GM23338 (cell line): ENCODE measurements around the gene SMIM31.

Source experiments
- CREB1 ChIP-seq: fragments of 250-450 bp; sonication (Bioruptor Pico); IDR thresholded peaks from 2 replicates; pipeline ENCODE4 v1.5.0; 2020; ENCODE audit warnings: low read depth, mild to moderate bottlenecking, moderate library complexity
- CTCF ChIP-seq, 2 experiments: fragments of 200-600 bp in 1 of 2; sonication (generic) in 1 of 2; conservative IDR thresholded peaks; 2 replicates each; pipeline versions ENCODE4 v1.5.1 to v1.6.1; 2016 to 2017; ENCODE audit warnings: antibody characterized with exemption in 2 of 2, low read depth in 2 of 2, mild to moderate bottlenecking in 2 of 2, moderate library complexity in 1 of 2
- ETS1 ChIP-seq: IDR thresholded peaks from 2 replicates; pipeline ENCODE4 v1.6.1; 2016; ENCODE audit warnings: antibody characterized with exemption
- EZH2 ChIP-seq: fragments of 200-600 bp; sonication (generic); IDR thresholded peaks from one replicate; pipeline ENCODE4 v1.8.0; 2017; ENCODE audit warnings: antibody characterized with exemption, mild to moderate bottlenecking, low read depth; ENCODE audit not compliant: unreplicated experiment
- EZH2phosphoT487 ChIP-seq: fragments of 200-600 bp; sonication (generic); IDR thresholded peaks from one replicate; pipeline ENCODE4 v1.8.1; 2018; ENCODE audit warnings: antibody characterized with exemption; ENCODE audit not compliant: unreplicated experiment
- JUNB ChIP-seq: IDR thresholded peaks from one replicate; pipeline ENCODE4 v1.6.1; 2016; ENCODE audit warnings: antibody characterized with exemption; ENCODE audit not compliant: unreplicated experiment
- NANOG ChIP-seq: IDR thresholded peaks from 2 replicates; pipeline ENCODE4 v1.6.1; 2016; ENCODE audit warnings: antibody characterized with exemption, borderline replicate concordance
- POLR2AphosphoS5 ChIP-seq: IDR thresholded peaks from 2 replicates; pipeline ENCODE4 v1.6.1; 2016; ENCODE audit warnings: antibody characterized with exemption, low read depth
- REST ChIP-seq: IDR thresholded peaks from one replicate; pipeline ENCODE4 v1.6.1; 2018; ENCODE audit warnings: antibody characterized with exemption; ENCODE audit not compliant: unreplicated experiment
- STAT1 ChIP-seq: IDR thresholded peaks from one replicate; pipeline ENCODE4 v1.6.1; 2016; ENCODE audit warnings: antibody characterized with exemption; ENCODE audit not compliant: unreplicated experiment
- ZNF114 ChIP-seq: fragments of 250-450 bp; sonication (Bioruptor Pico); IDR thresholded peaks from 2 replicates; pipeline ENCODE4 v1.5.0; 2020; ENCODE audit warnings: mild to moderate bottlenecking, moderate library complexity
- ZNF331 ChIP-seq: fragments of 250-450 bp; sonication (Bioruptor Pico); IDR thresholded peaks from 2 replicates; pipeline ENCODE4 v1.5.0; 2020; ENCODE audit warnings: low read depth, mild to moderate bottlenecking, moderate library complexity
- ZNF462 ChIP-seq: fragments of 250-450 bp; sonication (Bioruptor Pico); IDR thresholded peaks from 2 replicates; pipeline ENCODE4 v1.5.0; 2020; ENCODE audit warnings: mild to moderate bottlenecking, moderate library complexity

GRCh38 chr4:164725066-164725465 is 28.9 kb upstream of the SMIM31 start:
- TF ChIP-seq EZH2phosphoT487 (no peak), NANOG (no peak), JUNB (no peak), CTCF (conservative IDR thresholded peaks at IDR 0.05; ENCODE audit: low read depth in 2 of 2) (no peak), CREB1 (CRISPR knock-in tag) (no peak), STAT1 (no peak), POLR2AphosphoS5 (no peak), REST (no peak), EZH2 (no peak), ETS1 (no peak), ZNF114 (no peak), ZNF331 (CRISPR knock-in tag) (no peak), ZNF462 (CRISPR knock-in tag) (no peak)
